Measurements from ENCODE around the gene KCNMB2.
"Not testable (repeated sequence)": the region's sequence is repeated elsewhere in the genome, so short reads cannot be mapped to it uniquely, and the experiment has no call there.

KCNMB2 gene

DNA sequence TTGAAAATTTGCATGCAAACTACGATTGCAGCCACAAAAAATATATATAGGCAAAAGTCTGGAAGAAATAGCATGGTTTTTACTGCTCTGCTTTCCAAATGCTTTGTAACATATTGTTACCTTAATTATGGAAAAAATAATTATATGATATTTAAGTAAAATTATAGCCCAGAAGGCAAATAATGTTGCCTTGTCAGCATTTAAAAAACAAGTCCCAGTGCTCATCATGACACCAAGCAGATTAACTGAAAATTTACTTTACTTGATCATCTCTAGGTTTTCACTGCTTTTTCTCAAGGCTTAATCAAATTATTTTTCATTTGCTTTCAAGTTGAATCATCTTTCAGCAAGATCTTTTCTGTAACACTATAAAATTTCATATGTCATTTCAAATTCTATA is 272.5 kb downstream of the KCNMB2 start:
- no peak for DNase-seq (ENCODE audit: low read depth in 2 of 2)

DNA sequence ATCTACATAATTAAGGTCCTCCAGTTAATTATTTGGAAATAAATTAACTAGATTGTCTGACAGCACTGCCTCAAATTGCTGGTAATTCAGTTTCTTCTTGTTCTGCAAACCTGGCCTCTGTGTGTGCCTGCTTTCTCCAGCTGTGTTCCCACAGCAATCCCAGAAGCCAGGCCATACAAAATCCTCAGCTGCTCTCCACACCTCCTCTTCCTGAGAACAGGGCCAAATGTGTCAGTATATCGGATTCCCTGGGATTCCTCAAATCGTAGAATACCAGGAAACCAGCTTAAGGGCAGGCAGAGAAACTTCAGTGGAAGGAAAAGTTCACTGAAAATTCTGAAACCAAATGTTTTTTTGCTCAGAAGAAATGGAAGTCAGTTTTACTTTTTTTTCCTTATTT is 273.9 kb downstream of the KCNMB2 start:
- no peak for DNase-seq (ENCODE audit: low read depth in 2 of 2)

DNA sequence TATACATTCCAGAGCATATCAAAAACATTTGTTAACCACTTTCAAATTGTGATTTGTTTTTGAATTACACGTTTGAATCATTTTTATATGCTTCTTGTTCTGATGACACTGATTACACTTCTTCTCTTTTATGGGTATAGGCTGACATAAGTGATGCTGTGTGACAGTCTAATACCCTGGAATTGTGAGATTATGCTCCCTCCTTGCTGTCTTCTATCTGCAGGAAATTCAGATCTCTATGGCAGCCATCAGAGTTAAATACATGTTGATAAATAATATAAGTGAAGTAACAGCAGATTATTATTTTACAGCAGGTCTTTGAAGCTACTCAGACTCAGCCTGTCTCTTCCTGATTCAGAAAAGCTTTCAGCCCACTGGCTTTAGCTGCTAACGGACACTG is 286.5 kb downstream of the KCNMB2 start:
- DNase-seq (ENCODE audit: low read depth in 2 of 2) = no peak

DNA sequence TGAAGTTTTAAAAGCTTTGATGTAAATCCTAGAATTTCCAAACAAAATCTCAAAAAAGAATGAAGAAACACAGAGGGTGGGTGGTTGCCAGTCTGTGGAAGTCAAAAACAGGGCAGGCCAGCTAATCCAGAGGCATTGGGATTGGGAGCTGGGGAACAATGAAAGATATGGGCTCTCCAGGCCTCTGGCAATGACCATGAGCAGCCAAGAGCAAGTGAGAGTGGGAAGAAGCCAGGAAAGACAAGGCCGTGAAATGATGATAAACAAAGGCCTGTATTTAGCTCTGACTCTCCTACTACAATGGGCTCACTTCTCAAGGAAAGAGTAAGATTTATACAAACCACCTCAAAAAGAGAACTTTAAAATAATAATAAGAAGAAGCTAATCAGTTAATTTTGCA is 286.9 kb downstream of the KCNMB2 start:
- no peak for DNase-seq (ENCODE audit: low read depth in 2 of 2)

DNA sequence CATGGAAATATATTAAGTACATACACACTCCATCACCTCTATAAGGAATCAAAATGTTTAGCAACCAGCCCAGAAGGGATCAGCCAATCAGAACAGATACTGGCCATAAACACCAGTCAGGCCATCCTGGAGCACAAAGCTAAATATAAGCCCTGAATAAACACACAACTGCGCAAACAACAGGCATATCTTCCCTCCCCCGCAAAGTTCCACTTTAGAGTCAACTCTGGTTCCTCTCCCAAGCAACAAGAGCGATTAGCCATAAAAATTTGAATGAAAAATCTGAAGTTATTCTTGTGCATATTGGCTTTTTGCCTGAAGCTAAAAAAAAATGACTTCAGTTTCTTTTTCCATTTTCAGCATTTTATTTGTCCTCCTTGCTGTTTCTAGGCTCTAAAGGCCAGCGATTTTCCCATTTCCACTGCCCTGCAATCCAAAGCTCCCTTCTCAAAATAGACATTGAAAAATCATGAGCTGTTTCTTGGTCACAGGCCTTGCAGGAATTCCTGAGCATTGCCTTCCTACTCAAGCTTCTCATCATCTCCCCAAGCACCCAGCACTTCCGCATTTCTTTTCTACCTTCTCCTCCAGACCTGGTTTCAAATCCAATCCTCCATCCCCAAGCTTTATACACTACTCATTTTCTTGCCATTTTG is 287.5 kb downstream of the KCNMB2 start:
- no peak for DNase-seq (ENCODE audit: low read depth in 2 of 2)

DNA sequence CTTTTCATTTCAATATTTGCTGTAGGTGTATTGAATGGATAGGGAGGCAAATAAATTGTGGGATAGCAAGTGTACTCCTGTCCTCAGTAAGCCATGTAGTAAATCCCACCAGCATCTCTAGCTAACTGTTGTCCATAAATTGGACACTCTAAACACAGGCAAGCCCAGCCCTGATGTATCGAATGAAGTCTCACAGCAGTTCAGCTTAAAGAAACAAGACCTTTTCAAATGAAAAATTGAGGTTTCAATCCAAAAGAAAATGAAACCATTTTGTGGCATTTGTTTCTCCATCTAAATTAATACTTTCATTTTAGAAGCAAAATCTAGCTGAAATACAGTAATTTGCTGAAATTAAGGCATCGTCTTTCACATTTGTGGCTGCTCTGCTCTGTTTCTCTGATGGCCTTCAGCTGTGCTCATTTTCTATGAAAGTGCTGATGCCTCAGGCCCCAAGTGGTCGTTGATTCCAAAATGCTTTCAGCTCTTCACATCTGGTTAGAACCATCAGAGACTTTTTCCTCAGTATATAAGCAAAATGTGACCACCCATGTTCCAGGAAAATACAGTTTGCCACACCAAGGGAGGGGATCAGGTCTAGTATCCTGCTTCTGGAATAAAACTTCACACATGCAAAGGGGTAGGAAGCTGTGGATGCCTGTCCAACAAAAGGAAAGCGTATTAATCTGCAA is 290.3 kb downstream of the KCNMB2 start:
- DNase-seq (ENCODE audit: low read depth in 2 of 2) = no peak

DNA sequence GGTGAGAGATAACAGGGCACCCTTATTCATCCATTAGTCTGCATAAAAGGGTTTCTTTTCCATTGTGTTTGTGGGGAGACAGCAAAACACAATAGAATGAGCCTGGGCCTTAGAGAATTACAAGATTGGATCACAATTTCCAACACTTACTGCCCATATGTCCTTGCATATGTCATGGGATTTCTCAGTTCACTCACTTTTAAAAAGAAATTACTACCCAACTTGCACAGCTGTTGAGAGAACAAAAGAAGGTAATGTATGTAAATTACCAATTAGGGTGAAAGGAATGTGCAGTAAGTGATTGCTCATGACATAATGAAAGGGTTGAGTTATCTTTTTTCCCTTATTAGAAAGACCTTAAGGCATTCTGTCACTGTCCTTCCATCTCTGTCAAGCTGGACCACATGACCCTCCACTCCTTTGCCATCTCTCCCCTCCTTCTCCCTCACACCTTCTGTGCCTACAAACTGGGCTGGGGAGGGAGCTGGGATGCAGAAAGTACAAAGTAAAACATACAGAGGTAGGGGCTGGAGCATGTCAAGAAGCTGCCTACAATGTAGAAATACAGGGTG is 291.1 kb downstream of the KCNMB2 start:
- no peak for DNase-seq (ENCODE audit: low read depth in 2 of 2)

DNA sequence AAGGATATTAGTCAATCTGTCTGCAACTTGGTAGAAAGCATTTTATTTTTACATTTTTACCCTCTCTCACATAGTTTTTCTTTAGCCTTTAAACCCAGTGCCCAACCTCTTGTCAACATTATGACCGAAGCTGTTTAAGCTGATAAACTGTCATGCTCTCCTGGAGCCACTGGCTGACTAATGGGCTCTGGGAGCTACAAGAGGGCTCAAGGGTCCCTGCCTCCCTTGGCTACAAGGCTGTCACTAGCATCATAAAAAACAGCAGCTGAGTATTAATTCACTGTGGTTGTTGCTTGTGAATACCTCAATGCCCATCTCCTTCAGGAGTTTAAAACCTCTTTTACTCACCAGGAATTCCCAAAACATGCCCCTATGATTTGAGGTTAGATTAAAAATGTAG is 297.5 kb downstream of the KCNMB2 start:
- no peak for DNase-seq (ENCODE audit: low read depth in 2 of 2)

DNA sequence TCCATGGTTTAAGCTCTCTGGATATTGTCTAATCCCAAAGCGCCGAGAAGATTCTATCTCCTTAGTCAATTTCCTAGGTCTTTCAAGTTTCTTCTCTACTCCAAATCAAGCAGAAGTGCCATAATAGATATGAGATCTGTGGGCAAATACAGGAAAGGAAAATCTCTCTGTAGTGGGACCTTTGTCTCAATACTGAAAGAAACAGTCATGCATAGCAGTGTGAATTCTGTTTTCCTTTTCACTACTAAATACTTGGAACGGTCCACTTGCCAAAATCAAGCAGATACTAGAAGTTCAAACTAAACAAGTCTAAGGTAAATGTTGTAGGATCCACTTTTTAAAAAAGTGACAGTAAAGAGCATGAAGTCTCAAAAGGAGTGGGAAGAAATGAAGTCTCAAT is 298.8 kb downstream of the KCNMB2 start:
- DNase-seq (ENCODE audit: low read depth in 2 of 2) = no peak

DNA sequence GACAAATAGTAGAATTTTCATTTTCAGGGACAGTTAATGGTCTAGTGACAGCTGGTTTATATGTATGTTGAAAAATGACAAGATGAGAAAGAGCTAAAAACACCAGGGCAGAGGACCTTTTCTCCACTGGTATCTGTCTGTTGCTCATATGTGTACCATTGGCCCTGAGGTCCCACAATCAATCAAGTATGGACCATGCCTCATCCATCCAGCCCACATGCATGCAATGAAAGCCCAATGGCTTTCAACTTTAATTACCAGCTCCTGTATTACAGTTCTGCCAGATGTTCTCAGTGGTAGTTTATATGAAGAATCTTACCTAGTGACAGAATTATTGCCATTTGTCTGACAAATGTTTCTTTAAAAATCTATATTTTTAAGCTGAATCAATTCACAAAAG is 301.3 kb downstream of the KCNMB2 start:
- no peak for DNase-seq (ENCODE audit: low read depth in 2 of 2)

DNA sequence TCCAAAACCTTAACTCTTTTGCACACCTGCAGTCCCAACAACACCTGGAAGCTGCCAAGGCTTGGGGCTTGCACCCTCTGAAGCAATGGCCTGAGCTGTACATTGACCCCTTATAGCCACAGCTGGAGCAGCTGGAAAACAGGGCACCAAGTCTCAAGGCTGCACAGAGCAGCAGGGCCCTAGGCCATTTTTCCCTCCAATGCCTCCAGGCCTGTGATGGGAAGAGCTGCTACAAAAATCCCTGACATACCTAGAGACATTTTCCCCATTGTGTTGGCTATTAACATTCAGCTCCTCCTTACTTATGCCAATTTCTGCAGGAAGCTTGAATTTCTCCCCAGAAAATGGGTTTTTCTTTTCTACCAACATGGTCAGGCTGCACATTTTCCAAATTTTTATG is 304.4 kb downstream of the KCNMB2 start:
- DNase-seq (ENCODE audit: low read depth in 2 of 2) = no peak

DNA sequence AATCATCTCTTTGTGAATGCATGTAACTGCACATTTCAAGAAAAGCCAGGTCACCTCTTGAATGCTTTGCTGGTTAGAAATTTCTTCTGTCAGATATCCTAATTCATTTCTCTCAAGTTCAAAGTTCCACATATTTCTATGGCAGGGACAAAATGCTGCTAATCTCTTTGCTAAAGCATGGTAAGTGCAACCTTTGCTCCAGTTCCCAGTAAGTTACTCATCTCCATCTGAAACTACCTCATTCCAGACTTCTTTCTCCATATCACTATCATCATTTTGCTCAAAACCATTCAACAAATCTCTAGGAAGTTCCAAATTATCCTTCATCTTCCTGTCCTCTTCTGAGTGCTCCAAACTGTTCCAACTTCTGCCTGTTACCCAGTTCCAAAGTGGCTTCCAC is 304.8 kb downstream of the KCNMB2 start:
- DNase-seq (ENCODE audit: low read depth in 2 of 2) = no peak

DNA sequence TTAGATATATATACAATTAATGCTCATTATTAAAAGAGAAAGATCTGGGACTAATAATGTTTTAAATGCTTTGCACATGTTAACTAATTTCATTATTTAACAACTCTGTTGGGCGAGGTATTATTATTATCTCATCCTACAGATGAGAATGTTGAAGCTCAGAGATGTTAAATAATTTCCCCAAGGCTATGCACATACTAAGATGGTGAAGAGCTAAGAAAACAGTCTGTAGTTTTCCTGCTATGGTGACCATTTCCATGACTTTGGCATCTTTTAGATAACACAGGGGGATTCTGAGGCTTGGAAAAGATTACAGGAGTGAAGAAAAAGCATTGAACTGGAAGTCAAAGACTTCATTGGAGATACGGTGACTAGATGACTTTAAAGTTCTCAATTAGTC is 308.7 kb downstream of the KCNMB2 start:
- no peak for DNase-seq (ENCODE audit: low read depth in 2 of 2)

DNA sequence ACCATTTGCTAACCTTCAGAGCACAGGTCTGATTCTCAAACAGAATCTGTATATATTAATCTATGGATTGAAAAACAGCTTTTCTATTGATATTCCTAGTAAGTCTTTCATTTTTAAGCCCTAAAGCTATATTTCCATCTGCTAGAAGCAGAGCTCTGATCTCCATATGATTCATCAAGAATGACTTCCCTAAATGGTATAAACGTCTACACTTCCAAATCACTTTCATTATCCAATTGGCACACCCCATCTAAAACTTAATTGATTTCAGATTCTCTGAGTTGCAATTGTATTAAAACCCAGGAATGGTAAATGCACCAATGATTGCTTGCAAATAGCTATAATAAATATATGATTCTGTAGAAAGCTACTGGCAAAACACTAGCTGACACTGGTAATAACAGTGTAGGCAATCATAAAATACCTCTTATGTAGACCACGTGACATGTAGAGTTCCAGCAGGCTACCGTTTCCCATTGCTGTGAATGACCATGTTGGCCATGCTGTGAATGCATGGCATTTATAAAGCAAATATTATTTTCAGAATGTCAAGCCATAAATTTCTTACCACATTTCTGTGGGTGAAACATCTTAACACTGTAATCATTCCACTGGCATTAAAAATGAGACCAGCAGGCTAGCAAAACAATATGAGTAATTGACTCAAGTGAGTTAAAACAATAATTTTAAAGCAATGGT is 309.3 kb downstream of the KCNMB2 start:
- no peak for DNase-seq (ENCODE audit: low read depth in 2 of 2)

DNA sequence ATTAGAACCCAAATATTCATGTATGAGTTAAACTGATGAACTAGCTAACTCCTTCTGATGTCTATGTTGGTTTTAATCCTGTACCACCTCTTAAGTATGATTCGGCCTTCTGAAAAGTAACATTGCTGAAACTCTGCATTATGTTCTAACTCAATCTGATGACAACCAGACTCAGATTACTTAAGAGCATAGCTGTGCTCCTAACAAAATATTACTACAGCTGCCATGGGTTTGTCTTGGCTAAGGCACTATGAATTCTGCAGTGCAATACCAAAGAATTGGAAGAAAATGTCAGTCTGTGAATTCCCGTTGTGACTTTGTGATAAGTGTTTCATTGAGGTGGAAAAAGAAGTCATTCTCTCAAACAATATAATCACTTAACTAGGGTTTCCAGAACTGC is 311.0 kb downstream of the KCNMB2 start:
- no peak for DNase-seq (ENCODE audit: low read depth in 2 of 2)

DNA sequence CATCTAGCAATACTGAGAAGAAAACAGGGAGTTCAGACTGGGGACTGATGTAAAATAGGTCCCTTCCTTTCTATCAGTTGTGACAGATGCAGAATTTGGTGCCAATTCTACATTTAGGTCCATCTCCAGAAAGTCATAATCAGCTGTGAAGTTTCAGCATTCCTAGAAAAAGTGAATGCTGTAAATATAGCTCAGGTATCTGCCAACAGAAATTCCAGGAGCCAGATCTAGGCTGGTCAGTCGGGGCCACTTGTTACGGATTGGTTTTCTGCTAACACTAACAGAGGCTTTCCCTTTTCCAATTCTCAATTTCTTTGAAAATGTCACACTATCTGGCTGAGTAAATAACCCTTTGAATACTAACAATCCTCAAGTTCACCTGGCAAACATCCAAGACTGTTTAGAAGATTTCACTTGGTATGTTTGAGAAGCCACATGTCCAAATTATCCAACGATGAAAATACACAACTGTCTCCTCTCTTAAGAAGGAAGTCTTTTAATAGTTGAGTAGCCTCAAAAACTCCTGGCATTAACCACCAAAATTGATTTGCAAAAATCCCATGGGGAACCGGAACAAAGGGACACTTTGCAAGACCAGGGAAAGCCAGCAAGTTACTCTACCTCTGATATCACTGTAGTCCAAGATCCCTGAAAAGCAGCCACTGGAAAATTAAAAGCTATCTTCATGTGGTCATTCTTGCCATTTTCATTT is 313.1 kb downstream of the KCNMB2 start:
- DNase-seq (ENCODE audit: low read depth in 2 of 2) = no peak

DNA sequence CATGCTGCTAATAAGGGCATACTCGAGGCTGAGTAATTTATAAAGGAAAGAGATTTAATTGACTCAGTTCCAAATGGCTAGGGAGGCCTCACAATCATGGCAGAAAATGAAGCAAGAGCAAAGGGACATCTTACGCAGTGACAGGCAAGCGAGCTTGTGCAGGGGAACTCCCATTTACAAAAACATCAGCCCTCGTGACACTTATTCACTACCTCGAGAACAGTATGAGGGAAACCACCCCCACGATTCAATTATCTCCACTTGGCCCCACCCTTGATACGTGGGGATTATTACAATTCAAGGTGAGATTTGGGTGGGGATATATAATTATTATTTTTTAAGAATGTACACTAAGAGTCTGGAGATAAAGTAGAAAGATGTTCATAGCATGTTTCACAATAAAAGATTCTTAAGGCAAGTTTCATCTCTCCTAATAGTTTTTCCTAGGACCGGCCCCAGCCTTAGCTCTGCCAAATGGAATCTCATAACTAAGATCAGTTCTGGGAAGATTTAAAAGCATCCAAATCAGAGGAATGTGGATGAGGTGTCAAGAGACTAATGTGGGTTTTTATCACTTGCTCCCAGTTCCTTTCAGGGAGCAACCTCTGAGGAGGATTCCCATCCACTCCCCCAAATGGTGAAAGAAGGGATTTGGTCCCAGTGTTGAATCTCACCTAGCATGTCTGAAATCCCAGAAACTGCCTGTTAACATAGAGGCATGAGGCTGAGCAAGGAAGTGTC is 314.4 kb downstream of the KCNMB2 start:
- no peak for DNase-seq (ENCODE audit: low read depth in 2 of 2)

DNA sequence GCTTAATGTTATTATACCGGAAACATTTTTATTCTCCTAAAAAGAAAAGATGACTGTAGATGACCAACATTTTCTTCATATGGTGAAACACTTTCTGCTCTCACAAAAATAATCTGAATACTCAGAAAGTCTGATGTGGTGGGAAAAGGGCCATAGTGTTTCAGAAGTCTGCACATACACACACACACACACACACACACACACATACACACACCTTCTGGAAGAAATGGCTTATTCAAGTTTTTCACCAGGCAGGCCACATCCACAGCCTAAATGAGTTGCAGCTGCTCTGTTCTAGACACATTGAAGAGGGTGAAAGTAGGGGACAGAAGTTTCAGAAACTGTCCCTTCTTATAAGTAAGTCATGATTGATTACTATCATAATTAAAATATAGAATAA is 315.3 kb downstream of the KCNMB2 start:
- DNase-seq (ENCODE audit: low read depth in 2 of 2) = no peak

DNA sequence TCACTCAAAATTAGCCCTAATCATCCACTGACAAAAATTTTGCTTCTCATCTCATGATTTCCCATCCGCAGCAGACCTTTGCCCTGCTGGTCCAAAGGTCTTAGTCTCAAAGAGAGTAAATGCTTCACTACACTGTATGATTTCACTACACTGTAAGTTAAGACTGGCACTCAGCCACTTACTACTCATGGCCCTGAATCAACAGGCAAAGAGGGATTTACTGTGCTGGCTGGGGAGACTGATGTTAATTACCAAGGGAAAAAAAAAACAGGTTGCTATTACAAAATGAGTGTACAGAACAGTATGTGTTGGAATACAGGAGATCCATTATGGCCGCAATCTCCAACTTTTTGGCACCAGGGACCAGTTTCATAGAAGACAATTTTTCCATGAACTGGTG is 320.6 kb downstream of the KCNMB2 start:
- DNase-seq (ENCODE audit: low read depth in 2 of 2) = no peak

DNA sequence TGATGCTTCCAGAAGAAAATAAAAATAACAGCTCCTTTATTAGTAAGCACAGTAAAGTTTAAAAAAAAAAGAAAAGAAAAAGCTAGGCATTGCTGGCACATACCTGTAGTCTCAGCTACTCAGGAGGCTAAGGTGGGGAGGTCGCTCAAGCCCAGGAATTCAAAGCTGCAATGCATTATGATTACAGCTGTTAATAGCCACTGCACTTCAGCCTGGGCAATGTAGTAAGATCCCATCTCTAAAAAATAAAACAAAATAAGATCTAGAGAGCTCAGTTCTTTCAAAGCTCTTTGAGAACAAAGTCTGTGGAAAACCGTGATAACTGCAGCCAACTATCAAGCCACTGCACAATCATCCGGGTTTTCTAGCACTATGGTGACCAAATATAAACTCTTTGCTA is 323.1 kb downstream of the KCNMB2 start:
- no peak for DNase-seq (ENCODE audit: low read depth in 2 of 2)

DNA sequence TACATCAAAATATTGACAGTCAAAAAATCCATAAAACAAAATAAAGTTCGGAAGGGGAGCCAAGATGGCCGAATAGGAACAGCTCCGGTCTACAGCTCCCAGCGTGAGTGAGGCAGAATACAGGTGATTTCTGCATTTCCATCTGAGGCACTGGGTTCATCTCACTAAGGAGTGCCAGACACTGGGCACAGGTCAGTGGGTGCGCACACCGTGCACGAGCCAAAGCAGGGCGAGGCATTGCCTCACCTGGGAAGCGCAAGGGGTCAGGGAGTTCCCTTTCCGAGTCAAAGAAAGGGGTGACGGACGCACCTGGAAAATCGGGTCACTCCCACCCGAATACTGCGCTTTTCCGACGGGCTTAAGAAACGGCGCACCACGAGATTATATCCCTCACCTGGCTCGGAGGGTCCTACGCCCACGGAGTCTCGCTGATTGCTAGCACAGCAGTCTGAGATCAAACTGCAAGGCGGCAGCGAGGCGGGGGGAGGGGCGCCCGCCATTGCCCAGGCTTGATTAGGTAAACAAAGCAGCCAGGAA is 323.7 kb downstream of the KCNMB2 start:
- DNase-seq (ENCODE audit: low read depth in 2 of 2) = not testable (repeated sequence)

All from stimulated activated CD4-positive, alpha-beta T cell treated with anti-CD3 and anti-CD28 coated beads, Interleukin-12 subunit alpha, Interleukin-12 subunit beta, amount 100 ng/mL, for 24 hours (primary cell).